ENCODE results near the gene DPF3. TPM values are rescaled to one million over a fixed set of nuclear protein-coding genes. Genes with fewer than 3 reads are reported as not detected.

Gene DPF3
- total RNA-seq, 2 experiments from 2014 or later: 10.3 to 10.7 TPM

GRCh38 chr14:72649603-72650227 is 244.2 kb downstream of the DPF3 start:
- H3K4me3 Mint-ChIP-seq: no peak overlapping the region

GRCh38 chr14:72647782-72648181 is 246.1 kb downstream of the DPF3 start:
- H3K4me3 Mint-ChIP-seq: no peak overlapping the region
- POLR2A ChIA-PET: no interaction called here
- no peak overlapping the region for H3K27ac Mint-ChIP-seq
- CTCF ChIA-PET: no interaction called here
- DNase-seq: no peak
- no peaks in the 10 kb centered on the region for H3K9me3 Mint-ChIP-seq (ENCODE audit: insufficient read depth)
- ATAC-seq: no peak
- peaks cover 25% of the 10 kb centered on the region for H3K27me3 Mint-ChIP-seq (ENCODE audit: low read depth)
- no peaks in the 10 kb centered on the region for H3K36me3 Mint-ChIP-seq (ENCODE audit: low read depth)
- H3K4me1 Mint-ChIP-seq (ENCODE audit: low read depth): no peaks in the 10 kb centered on the region

More at GRCh38 chr14:72649603-72650227, 244.2 kb downstream of the DPF3 start:
- POLR2A ChIA-PET: no interaction called here
- DNase-seq (no peak), ATAC-seq (no peak)
- Mint-ChIP-seq H3K9me3 (ENCODE audit: insufficient read depth) (no peaks in the 10 kb centered on the region), H3K27me3 (ENCODE audit: low read depth) (peaks cover 22% of the 10 kb centered on the region), H3K27ac (no peak overlapping the region), H3K36me3 (ENCODE audit: low read depth) (no peaks in the 10 kb centered on the region), H3K4me1 (ENCODE audit: low read depth) (no peaks in the 10 kb centered on the region)
- CTCF ChIA-PET: no interaction called here

GRCh38 chr14:72646861-72647528 is 246.9 kb downstream of the DPF3 start:
- CTCF ChIA-PET: no interaction called here
- no peaks in the 10 kb centered on the region for H3K36me3 Mint-ChIP-seq (ENCODE audit: low read depth)

GRCh38 chr14:72645706-72646105 is 248.2 kb downstream of the DPF3 start:
- CTCF ChIA-PET: no interaction called here

More at GRCh38 chr14:72646861-72647528, 246.9 kb downstream of the DPF3 start:
- H3K27me3 Mint-ChIP-seq (ENCODE audit: low read depth): peaks cover 25% of the 10 kb centered on the region
- H3K27ac Mint-ChIP-seq: no peak overlapping the region
- POLR2A ChIA-PET: no interaction called here
- no peak for DNase-seq
- no peak for ATAC-seq
- H3K4me1 Mint-ChIP-seq (ENCODE audit: low read depth): no peaks in the 10 kb centered on the region
- H3K4me3 Mint-ChIP-seq: no peak overlapping the region
- no peaks in the 10 kb centered on the region for H3K9me3 Mint-ChIP-seq (ENCODE audit: insufficient read depth)

GRCh38 chr14:72644758-72645489 is 249.0 kb downstream of the DPF3 start:
- H3K4me1 Mint-ChIP-seq (ENCODE audit: low read depth): no peaks in the 10 kb centered on the region
- H3K4me3 Mint-ChIP-seq: no peak overlapping the region
- ATAC-seq: no peak
- no peaks in the 10 kb centered on the region for H3K36me3 Mint-ChIP-seq (ENCODE audit: low read depth)
- no peak overlapping the region for H3K27ac Mint-ChIP-seq
- ChIA-PET CTCF (interaction anchor here (0.8 to 1.1 kb wide), 2 partner anchors 11 to 126 kb away, joined by 3 read pairs; no protein-coding TSS in a partner anchor), POLR2A (no interaction called here)
- peaks cover 4% of the 10 kb centered on the region for H3K9me3 Mint-ChIP-seq (ENCODE audit: insufficient read depth)
- H3K27me3 Mint-ChIP-seq (ENCODE audit: low read depth): peaks cover 31% of the 10 kb centered on the region
- DNase-seq: no peak

More at GRCh38 chr14:72645706-72646105, 248.2 kb downstream of the DPF3 start:
- H3K36me3 Mint-ChIP-seq (ENCODE audit: low read depth): no peaks in the 10 kb centered on the region
- DNase-seq (no peak), ATAC-seq (no peak)
- H3K27ac Mint-ChIP-seq: no peak overlapping the region
- H3K27me3 Mint-ChIP-seq (ENCODE audit: low read depth): peaks cover 25% of the 10 kb centered on the region
- no peaks in the 10 kb centered on the region for H3K4me1 Mint-ChIP-seq (ENCODE audit: low read depth)
- no peaks in the 10 kb centered on the region for H3K9me3 Mint-ChIP-seq (ENCODE audit: insufficient read depth)
- no peak overlapping the region for H3K4me3 Mint-ChIP-seq
- POLR2A ChIA-PET: no interaction called here

- POLR2A ChIA-PET: no interaction called here
- H3K27ac Mint-ChIP-seq: no peak overlapping the region
These were observed 249.9 kb downstream of the DPF3 start for GRCh38 chr14:72644038-72644437.

GRCh38 chr14:72643317-72643801 is 250.5 kb downstream of the DPF3 start:
- no peaks in the 10 kb centered on the region for H3K36me3 Mint-ChIP-seq (ENCODE audit: low read depth)
- no peaks in the 10 kb centered on the region for H3K4me1 Mint-ChIP-seq (ENCODE audit: low read depth)
- POLR2A ChIA-PET: no interaction called here
- H3K4me3 Mint-ChIP-seq: no peak overlapping the region
- CTCF ChIA-PET: no interaction called here
- no peak for DNase-seq
- ATAC-seq: no peak
- H3K27me3 Mint-ChIP-seq (ENCODE audit: low read depth): peaks cover 29% of the 10 kb centered on the region
- peaks cover 14% of the 10 kb centered on the region for H3K9me3 Mint-ChIP-seq (ENCODE audit: insufficient read depth)
- no peak overlapping the region for H3K27ac Mint-ChIP-seq

More at GRCh38 chr14:72644038-72644437, 249.9 kb downstream of the DPF3 start:
- no peak overlapping the region for H3K4me3 Mint-ChIP-seq
- CTCF ChIA-PET: no interaction called here
- no peak for DNase-seq
- H3K27me3 Mint-ChIP-seq (ENCODE audit: low read depth): peaks cover 29% of the 10 kb centered on the region
- ATAC-seq: no peak
- peaks cover 12% of the 10 kb centered on the region for H3K9me3 Mint-ChIP-seq (ENCODE audit: insufficient read depth)
- no peaks in the 10 kb centered on the region for H3K36me3 Mint-ChIP-seq (ENCODE audit: low read depth)
- no peaks in the 10 kb centered on the region for H3K4me1 Mint-ChIP-seq (ENCODE audit: low read depth)

- peaks cover 14% of the 10 kb centered on the region for H3K9me3 Mint-ChIP-seq (ENCODE audit: insufficient read depth)
- CTCF ChIA-PET: no interaction called here
- H3K4me1 Mint-ChIP-seq (ENCODE audit: low read depth): no peaks in the 10 kb centered on the region
- H3K4me3 Mint-ChIP-seq: no peak overlapping the region
- peaks cover 33% of the 10 kb centered on the region for H3K27me3 Mint-ChIP-seq (ENCODE audit: low read depth)
- POLR2A ChIA-PET: no interaction called here
- H3K27ac Mint-ChIP-seq: no peak overlapping the region
- no peaks in the 10 kb centered on the region for H3K36me3 Mint-ChIP-seq (ENCODE audit: low read depth)
- no peak for DNase-seq
- ATAC-seq: no peak
These were observed 252.9 kb downstream of the DPF3 start for GRCh38 chr14:72640911-72641485.

GRCh38 chr14:72638021-72638420 is 255.9 kb downstream of the DPF3 start:
- CTCF ChIA-PET: no interaction called here
- no peak for DNase-seq
- no peak for ATAC-seq

GRCh38 chr14:72636871-72637270 is 257.0 kb downstream of the DPF3 start:
- no peak for ATAC-seq
- POLR2A ChIA-PET: no interaction called here

More at GRCh38 chr14:72638021-72638420, 255.9 kb downstream of the DPF3 start:
- Mint-ChIP-seq H3K27ac (no peak overlapping the region), H3K4me3 (no peak overlapping the region), H3K9me3 (ENCODE audit: insufficient read depth) (peaks cover 14% of the 10 kb centered on the region), H3K27me3 (ENCODE audit: low read depth) (peaks cover 36% of the 10 kb centered on the region), H3K4me1 (ENCODE audit: low read depth) (no peaks in the 10 kb centered on the region), H3K36me3 (ENCODE audit: low read depth) (no peaks in the 10 kb centered on the region)
- POLR2A ChIA-PET: no interaction called here

GRCh38 chr14:72636094-72636493 is 257.8 kb downstream of the DPF3 start:
- CTCF ChIA-PET: no interaction called here
- H3K36me3 Mint-ChIP-seq (ENCODE audit: low read depth): no peaks in the 10 kb centered on the region
- ATAC-seq: no peak

More at GRCh38 chr14:72636871-72637270, 257.0 kb downstream of the DPF3 start:
- H3K36me3 Mint-ChIP-seq (ENCODE audit: low read depth): no peaks in the 10 kb centered on the region
- no peak overlapping the region for H3K4me3 Mint-ChIP-seq
- H3K9me3 Mint-ChIP-seq (ENCODE audit: insufficient read depth): peaks cover 14% of the 10 kb centered on the region
- no peak overlapping the region for H3K27ac Mint-ChIP-seq
- H3K27me3 Mint-ChIP-seq (ENCODE audit: low read depth): peaks cover 42% of the 10 kb centered on the region
- no peaks in the 10 kb centered on the region for H3K4me1 Mint-ChIP-seq (ENCODE audit: low read depth)
- CTCF ChIA-PET: no interaction called here
- no peak for DNase-seq

More at GRCh38 chr14:72636094-72636493, 257.8 kb downstream of the DPF3 start:
- POLR2A ChIA-PET: no interaction called here
- no peak for DNase-seq
- H3K4me3 Mint-ChIP-seq: no peak overlapping the region
- H3K9me3 Mint-ChIP-seq (ENCODE audit: insufficient read depth): peaks cover 14% of the 10 kb centered on the region
- no peak overlapping the region for H3K27ac Mint-ChIP-seq
- H3K27me3 Mint-ChIP-seq (ENCODE audit: low read depth): peaks cover 46% of the 10 kb centered on the region
- H3K4me1 Mint-ChIP-seq (ENCODE audit: low read depth): no peaks in the 10 kb centered on the region

Data from activated CD8-positive, alpha-beta T cell treated with anti-CD3 and anti-CD28 coated beads, Interleukin-2, amount 10 ng/mL, durations not matched to agents 7 days and 5 days (primary cell).